SHP77 (cell line): ENCODE measurements around the gene BCAS1.
A peak's percentile ranks its signal among the peaks of the same experiment; 100 is the strongest.

Source experiments
- DNase-seq, 2 experiments: peaks; one replicate each; lab custom pipeline; 2025; lab: John Stamatoyannopoulos, UW

BCAS1 gene

GRCh38 chr20:54076259-54076658 lies 5.9 kb upstream of the BCAS1 start:
- DNase-seq: no peak

DNA sequence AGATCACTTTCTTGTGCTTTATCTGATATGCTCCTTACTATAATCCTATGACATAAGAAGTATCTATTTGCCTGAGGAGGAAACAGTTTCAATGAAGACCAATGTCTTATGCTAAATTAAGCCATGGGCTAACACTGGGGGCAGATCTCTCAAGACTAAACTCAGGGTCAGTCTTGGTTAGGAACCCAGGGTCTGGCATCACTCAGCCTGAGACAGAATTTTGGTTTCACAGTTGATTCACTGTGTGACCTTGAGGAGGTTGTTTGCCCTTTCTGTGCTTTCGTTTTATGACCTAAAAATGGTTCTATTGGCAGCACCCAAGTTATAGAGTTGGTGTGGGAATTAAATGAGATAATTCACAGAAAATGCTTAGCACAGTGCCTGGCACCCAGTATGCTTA lies 4.9 kb upstream of the BCAS1 start:
- DNase-seq: no peak

- DNase-seq: no peak
These were observed 4.1 kb upstream of the BCAS1 start for GRCh38 chr20:54074511-54074910.

GRCh38 chr20:54073288-54073687 lies 2.9 kb upstream of the BCAS1 start:
- no peak for DNase-seq

DNA sequence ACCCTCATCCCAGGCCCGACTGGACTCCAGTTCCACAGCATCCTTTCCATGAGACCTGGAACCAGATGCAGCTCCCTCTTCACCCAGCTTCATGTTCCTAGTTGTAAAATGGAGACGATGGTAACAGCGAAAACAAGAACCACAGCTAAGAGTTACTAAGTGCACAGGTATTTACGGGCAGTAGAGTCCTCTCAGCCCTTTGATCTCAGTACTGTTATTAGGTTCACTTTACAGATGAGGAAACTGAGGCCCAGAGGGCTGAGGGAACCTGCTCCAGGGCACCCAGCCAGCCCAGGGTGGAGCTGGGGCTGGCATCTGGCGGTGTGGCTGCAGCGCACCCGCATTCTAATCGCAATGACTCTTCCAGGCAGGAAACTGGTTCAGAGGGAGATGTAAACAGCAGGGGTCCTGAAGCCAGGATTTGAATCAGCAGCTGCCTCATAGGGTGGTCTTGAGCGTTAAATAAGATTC lies 858 bp downstream of the BCAS1 start:
- no peak for DNase-seq

DNA sequence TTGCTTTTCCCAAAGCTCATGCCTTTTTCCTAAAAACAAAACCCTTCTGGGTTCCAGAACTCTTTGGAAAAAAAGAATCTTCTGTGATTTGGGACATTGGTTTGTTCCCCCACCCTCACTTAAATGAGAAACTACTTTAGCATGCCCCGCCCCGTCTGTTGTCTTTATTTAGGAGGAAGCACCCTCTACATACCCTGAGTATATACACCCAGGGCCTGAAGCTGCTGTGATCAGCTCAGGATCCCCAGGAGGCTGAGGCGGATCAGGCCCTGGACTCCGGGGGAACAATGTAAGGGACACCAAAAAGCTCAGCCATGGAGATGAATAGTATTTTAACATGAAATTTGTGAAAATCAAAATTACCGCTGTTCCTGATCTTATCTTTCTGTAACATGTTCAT lies 1.4 kb downstream of the BCAS1 start:
- DNase-seq: no peak

GRCh38 chr20:54068495-54068894 lies 1.9 kb downstream of the BCAS1 start:
- DNase-seq: no peak

- no peak for DNase-seq
These were observed 2.7 kb downstream of the BCAS1 start for GRCh38 chr20:54067606-54068174.

DNA sequence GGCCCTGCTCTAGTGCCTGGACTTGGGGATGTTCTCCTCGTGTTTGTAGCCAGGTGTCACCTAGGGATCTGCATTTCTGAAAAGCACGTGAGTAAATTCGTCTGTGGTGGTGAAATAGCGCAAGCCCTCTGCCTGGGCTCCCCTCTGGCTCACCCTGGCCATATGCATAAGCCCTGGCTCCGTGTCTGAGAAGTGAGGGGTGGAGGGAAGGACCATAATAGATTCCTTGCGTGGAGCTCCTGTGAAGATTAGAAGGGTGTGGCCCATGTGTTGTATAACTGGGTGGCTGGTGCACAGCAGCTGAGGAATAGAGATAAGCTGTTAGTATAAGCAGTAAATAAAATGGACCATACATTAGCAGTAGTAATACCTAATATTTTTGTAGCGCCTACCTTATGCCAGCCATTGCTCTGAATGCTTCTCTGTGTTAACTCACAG lies 4.8 kb downstream of the BCAS1 start:
- DNase-seq: no peak

GRCh38 chr20:54064939-54065338 lies 5.5 kb downstream of the BCAS1 start:
- DNase-seq: no peak

- no peak for DNase-seq
These were observed 6.3 kb downstream of the BCAS1 start for GRCh38 chr20:54063992-54064676.

DNA sequence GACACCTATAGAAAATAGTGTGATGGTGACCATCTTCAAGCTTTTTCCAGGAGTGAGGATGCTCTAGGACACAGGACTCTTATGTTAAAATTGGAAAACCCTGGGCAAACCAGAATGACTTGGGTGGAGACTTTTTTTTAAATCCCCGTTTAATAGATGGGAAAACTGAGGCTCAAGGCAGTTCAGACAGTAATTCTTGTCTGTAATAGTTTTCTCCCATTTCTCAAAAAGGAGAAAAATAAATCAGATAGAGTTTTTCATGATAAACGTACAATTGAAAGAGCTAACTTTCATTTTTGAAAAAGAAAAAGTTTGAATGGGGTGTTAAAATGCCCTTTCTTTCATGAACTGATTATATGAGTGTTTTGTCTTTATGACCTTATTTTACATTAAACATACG lies 6.8 kb downstream of the BCAS1 start:
- no peak for DNase-seq

DNA sequence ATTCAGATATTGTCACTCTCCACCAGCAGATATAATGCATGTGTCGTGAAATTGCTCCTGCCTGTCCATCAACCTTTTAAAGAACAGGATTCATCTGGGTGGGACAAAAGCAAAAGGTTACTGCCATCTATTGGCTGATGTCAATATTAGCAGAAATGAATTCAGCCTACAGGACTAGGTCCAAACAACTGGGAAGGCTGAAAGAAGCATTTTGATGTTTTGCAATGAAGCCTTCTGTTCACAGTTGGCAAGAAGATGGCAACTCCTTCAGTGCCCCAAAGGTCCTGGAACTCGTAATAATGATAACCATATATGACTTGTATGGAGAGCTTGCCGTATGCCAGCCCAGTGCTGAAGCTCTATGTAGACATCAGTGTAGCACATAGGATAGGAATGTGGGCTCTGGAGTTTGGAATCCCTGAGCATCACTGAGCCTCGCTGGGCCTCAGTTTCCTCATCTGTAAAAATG lies 7.5 kb downstream of the BCAS1 start:
- peak; percentile 33 to 57 for DNase-seq

DNA sequence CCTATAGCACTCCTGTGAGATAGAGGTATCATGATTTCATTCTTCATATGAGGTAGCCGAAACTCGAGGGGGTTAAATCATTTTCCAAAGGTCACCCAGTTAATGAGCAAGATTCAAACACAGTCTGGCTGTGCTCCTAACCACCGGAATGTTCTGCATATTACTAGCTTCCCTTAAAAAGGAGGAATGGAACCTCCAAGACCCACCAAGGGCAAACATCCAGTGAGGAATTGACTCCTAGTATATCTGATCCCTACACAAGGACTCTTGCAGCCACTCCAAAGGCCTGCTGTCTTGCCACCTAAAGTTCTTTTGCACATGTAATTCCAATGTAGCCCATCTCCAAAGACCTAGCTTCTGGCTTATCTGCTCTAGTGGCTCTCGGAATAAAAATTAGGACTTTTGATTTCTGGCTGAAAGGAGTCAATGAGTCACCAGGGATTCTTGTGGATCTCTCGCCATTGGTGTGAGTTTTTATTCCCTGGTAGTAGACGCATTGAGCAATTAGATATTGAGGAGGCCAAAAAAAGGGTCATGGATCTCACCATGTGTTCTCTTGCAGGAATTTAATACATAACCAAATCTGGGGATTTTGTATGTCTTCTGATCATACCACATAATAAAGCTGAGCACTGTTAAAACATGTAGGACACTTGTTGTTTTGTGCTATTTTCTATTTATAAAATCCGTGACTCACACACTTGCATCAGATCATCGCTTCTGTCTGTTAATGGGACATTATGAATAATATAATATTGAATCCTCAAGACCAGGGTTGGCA lies 9.1 kb downstream of the BCAS1 start:
- no peak for DNase-seq

- no peak for DNase-seq
These were observed 10.6 kb downstream of the BCAS1 start for GRCh38 chr20:54059691-54060364.

- no peak for DNase-seq
These were observed 11.8 kb downstream of the BCAS1 start for GRCh38 chr20:54058420-54059139.

GRCh38 chr20:54056762-54057639 lies 13.4 kb downstream of the BCAS1 start:
- no peak for DNase-seq

DNA sequence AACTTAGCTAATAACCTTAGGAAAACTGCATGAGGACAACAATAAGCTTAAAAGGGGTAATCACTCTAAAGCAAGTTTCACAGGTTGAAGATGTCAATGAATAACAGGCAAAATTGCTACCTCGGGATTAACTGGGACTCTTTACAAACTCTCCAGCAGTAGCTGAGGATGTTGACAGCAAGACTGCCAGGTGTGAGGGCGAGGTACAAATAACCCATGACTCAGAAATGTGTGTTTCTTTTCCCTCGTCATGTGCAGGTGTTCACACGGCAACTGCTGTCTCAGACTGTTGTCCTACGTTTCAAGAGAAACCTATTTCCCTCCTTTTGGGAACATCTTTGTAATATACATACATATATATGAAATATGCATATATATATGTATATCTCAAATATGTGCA lies 15.9 kb downstream of the BCAS1 start:
- no peak for DNase-seq

- no peak for DNase-seq
These were observed 19.3 kb downstream of the BCAS1 start for GRCh38 chr20:54051068-54051467.

DNA sequence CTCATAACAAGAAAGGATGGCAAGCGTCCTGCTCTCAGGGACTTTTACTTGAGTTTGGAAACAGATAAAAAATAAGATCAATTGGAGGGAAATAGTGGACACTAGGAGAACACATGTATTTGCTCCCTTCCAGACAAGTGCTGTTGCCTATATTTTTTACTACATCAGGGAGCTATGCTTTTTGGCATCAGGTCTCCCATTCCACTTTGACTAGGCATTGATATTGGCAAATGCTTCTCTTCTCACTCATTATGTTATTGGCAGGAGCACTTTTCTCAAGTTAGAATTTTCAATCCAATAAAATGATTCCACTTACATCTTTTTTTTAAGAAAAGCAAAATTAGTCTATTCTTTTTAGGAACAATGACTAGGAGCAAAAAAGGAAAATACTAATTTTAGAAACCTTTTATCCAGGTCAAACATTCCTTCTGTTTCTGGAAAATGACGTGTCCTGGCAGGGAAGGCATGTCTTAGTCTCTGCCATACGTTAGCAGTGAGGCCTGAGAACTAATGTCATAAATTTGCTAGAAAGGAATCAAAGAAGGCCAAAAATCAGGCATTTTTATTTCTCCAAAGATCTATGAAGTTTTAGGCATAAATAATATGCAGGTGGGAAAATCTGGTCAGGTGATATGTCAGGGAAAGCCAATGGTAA lies 21.4 kb downstream of the BCAS1 start:
- DNase-seq: no peak
